H1 (cell line): Measurements from ENCODE around the gene LUC7L3. TPM values are rescaled to one million over a fixed set of nuclear protein-coding genes. Genes with fewer than 3 reads are reported as not detected.

Source experiments
- CTCF ChIA-PET: fragments of 300-600 bp; sonication (Branson Sonifier 250); formaldehyde crosslinking; loops from one replicate; lab custom pipeline; 2021; ENCODE audit not compliant: partially characterized antibody; lab: Charles Lee
- POLR2A ChIA-PET: fragments of 300-600 bp; sonication (Branson Sonifier 250); formaldehyde crosslinking; loops from one replicate; lab custom pipeline; 2021; ENCODE audit warnings: inconsistent platforms; ENCODE audit not compliant: partially characterized antibody; lab: Charles Lee
- DNase-seq, 2 experiments: peaks; one replicate each; pipeline versions ENCODE4 v3.0.0 to v3.0.0-alpha.2; 2010 to 2022; ENCODE audit warnings: low spot score in 2 of 2, low read depth in 1 of 2, mixed read lengths in 1 of 2
- FAIRE-seq: peaks from 2 replicates; lab custom pipeline; 2011; peaks lifted over from hg19 to GRCh38; lab: Jason Lieb, UNC
- H2AFZ ChIP-seq: 2 replicates; pipeline ENCODE4 v1.8.1; 2012; ENCODE audit warnings: low read length, inconsistent platforms
- H2AK5ac ChIP-seq: 2 replicates; pipeline ENCODE4 v1.6.1; 2013; ENCODE audit warnings: low read depth, low read length
- H2BK120ac ChIP-seq: replicated peaks from 2 replicates; pipeline ENCODE3; 2013; ENCODE audit warnings: low read depth, low read length, inconsistent platforms
- H2BK12ac ChIP-seq: 2 replicates; pipeline ENCODE4 v1.6.1; 2013; ENCODE audit warnings: low read depth, low read length
- H2BK15ac ChIP-seq: 2 replicates; pipeline ENCODE4 v1.6.1; 2013; ENCODE audit warnings: low read length
- H2BK20ac ChIP-seq: 2 replicates; pipeline ENCODE4 v1.6.1; 2013; ENCODE audit warnings: low read length
- H2BK5ac ChIP-seq: 2 replicates; pipeline ENCODE4 v1.6.1; 2013; ENCODE audit warnings: low read depth, low read length
- H3K14ac ChIP-seq: 2 replicates; pipeline ENCODE4 v1.6.1; 2013; ENCODE audit warnings: inconsistent platforms; ENCODE audit not compliant: insufficient read length
- H3K18ac ChIP-seq: 2 replicates; pipeline ENCODE4 v1.6.1; 2013; ENCODE audit warnings: low read length; ENCODE audit errors: extremely low read depth
- H3K23ac ChIP-seq: 2 replicates; pipeline ENCODE4 v1.6.1; 2013; ENCODE audit warnings: inconsistent platforms; ENCODE audit not compliant: insufficient read length
- H3K23me2 ChIP-seq: 2 replicates; pipeline ENCODE4 v1.6.1; 2013; ENCODE audit warnings: low read depth, low read length
- H3K27ac ChIP-seq: 2 replicates; pipeline ENCODE4 v1.6.1; 2011; ENCODE audit warnings: low read depth, low read length, inconsistent platforms
- H3K27me3 ChIP-seq, 4 experiments: replicated peaks in 1 of 4; 1 replicate in 1 of 4; 2 replicates in 3 of 4; pipeline versions ENCODE4 v1.6.1 to v1.8.1; 2011 to 2013; ENCODE audit warnings: low read length in 3 of 4, mild to moderate bottlenecking in 3 of 4, inconsistent platforms in 2 of 4, mixed read lengths in 2 of 4, moderate library complexity in 1 of 4; ENCODE audit not compliant: control insufficient read depth in 3 of 4, insufficient read depth in 3 of 4; ENCODE audit errors: extremely low read depth in 1 of 4
- H3K36me3 ChIP-seq, 4 experiments: 2 replicates each; pipeline versions ENCODE4 v1.6.1 to v1.8.1; 2011 to 2013; ENCODE audit warnings: mild to moderate bottlenecking in 4 of 4, low read length in 3 of 4, moderate library complexity in 2 of 4, control low read depth in 1 of 4, inconsistent platforms in 1 of 4; ENCODE audit not compliant: insufficient read depth in 4 of 4, control insufficient read depth in 2 of 4
- H3K4ac ChIP-seq: replicated peaks from 2 replicates; pipeline ENCODE3; 2013; ENCODE audit warnings: low read length, low read depth, mixed read lengths, inconsistent platforms; ENCODE audit not compliant: insufficient read length
- H3K4me1 ChIP-seq, 4 experiments: replicated peaks in 1 of 4; 1 replicate in 1 of 4; 2 replicates in 3 of 4; pipeline versions ENCODE4 v1.6.1 to v1.8.1; 2011 to 2013; ENCODE audit warnings: low read length in 3 of 4, inconsistent platforms in 2 of 4, mixed read lengths in 1 of 4; ENCODE audit not compliant: insufficient read depth in 4 of 4, control insufficient read depth in 3 of 4
- H3K4me2 ChIP-seq, 2 experiments: 2 replicates each; pipeline versions ENCODE4 v1.6.1 to v1.8.1; 2011 to 2013; ENCODE audit warnings: low read depth in 2 of 2, low read length in 2 of 2, control low read depth in 1 of 2, inconsistent platforms in 1 of 2, mild to moderate bottlenecking in 1 of 2; ENCODE audit not compliant: insufficient read depth in 1 of 2
- H3K4me3 ChIP-seq, 4 experiments: fragments of 200-600, 300-600 bp in 1 of 4; sonication (generic), shearing (Covaris generic), sonication (Bioruptor Twin) in 1 of 4; 2 replicates each; pipeline versions ENCODE4 v1.5.1 to v1.8.1; 2011 to 2016; ENCODE audit warnings: low read length in 4 of 4, low read depth in 3 of 4, control low read depth in 2 of 4, inconsistent platforms in 2 of 4, mild to moderate bottlenecking in 2 of 4, mixed read lengths in 1 of 4, moderate library complexity in 1 of 4; ENCODE audit not compliant: insufficient read depth in 2 of 4; ENCODE audit errors: extremely low read depth in 1 of 4
- H3K56ac ChIP-seq: replicated peaks from 2 replicates; pipeline ENCODE3; 2013; ENCODE audit warnings: low read depth, mild to moderate bottlenecking, mixed read lengths, low read length, inconsistent platforms; ENCODE audit not compliant: insufficient read length
- H3K79me1 ChIP-seq: 2 replicates; pipeline ENCODE4 v1.6.1; 2013; ENCODE audit warnings: low read depth, low read length, control low read depth
- H3K79me2 ChIP-seq, 2 experiments: 2 replicates each; pipeline versions ENCODE4 v1.6.1 to v1.8.1; 2012 to 2013; ENCODE audit warnings: low read length in 2 of 2, mild to moderate bottlenecking in 2 of 2, inconsistent platforms in 1 of 2; ENCODE audit not compliant: insufficient read depth in 2 of 2, control insufficient read depth in 1 of 2
- H3K9ac ChIP-seq, 4 experiments: replicated peaks in 1 of 4; 1 replicate in 1 of 4; 2 replicates in 3 of 4; pipeline versions ENCODE4 v1.6.1 to v1.8.1; 2011 to 2013; ENCODE audit warnings: low read depth in 3 of 4, low read length in 3 of 4, control low read depth in 2 of 4, mild to moderate bottlenecking in 2 of 4, moderate library complexity in 2 of 4, inconsistent platforms in 1 of 4; ENCODE audit errors: extremely low read depth in 1 of 4
- H3K9me3 ChIP-seq, 2 experiments: 2 replicates each; pipeline versions ENCODE4 v1.6.1 to v1.8.1; 2012 to 2013; ENCODE audit warnings: mild to moderate bottlenecking in 2 of 2, moderate library complexity in 2 of 2, control low read depth in 1 of 2, inconsistent platforms in 1 of 2, low read depth in 1 of 2, low read length in 1 of 2, mixed read lengths in 1 of 2; ENCODE audit not compliant: insufficient read depth in 2 of 2
- H4K20me1 ChIP-seq, 2 experiments: replicated peaks in 1 of 2; 2 replicates each; pipeline versions ENCODE3 to v1.8.1; 2011 to 2013; ENCODE audit warnings: inconsistent platforms in 2 of 2, low read length in 2 of 2, mild to moderate bottlenecking in 1 of 2; ENCODE audit not compliant: insufficient read depth in 2 of 2, control insufficient read depth in 1 of 2
- H4K5ac ChIP-seq: 2 replicates; pipeline ENCODE4 v1.6.1; 2013; ENCODE audit warnings: low read length, low read depth, mixed read lengths, inconsistent platforms; ENCODE audit not compliant: insufficient read length
- H4K8ac ChIP-seq: 2 replicates; pipeline ENCODE4 v1.8.0; 2013; ENCODE audit warnings: mild to moderate bottlenecking, moderate library complexity, low read length, inconsistent platforms; ENCODE audit not compliant: insufficient read depth; ENCODE audit errors: extremely low read depth
- H4K91ac ChIP-seq: replicated peaks from 2 replicates; pipeline ENCODE3; 2013; ENCODE audit warnings: low read length, mixed read lengths, inconsistent platforms; ENCODE audit not compliant: insufficient read length
- HDAC6 ChIP-seq: IDR thresholded peaks from one replicate; pipeline ENCODE4 v1.7.1; 2012; ENCODE audit warnings: low read depth, mild to moderate bottlenecking, inconsistent platforms, low read length, moderate library complexity
- KDM1A ChIP-seq: fragments of 200-600, 300-600 bp; sonication (generic); IDR thresholded peaks from 2 replicates; pipeline ENCODE4 v1.7.1; 2016; ENCODE audit warnings: mild to moderate bottlenecking, low read length, borderline replicate concordance
- WGBS, 2 experiments: shearing (Covaris generic) in 1 of 2; methylation state at CpG; one replicate each; pipeline versions ENCODE4 v1.1.6 to v1.1.7; 2013 to 2015; ENCODE audit warnings: low lambda C conversion rate in 2 of 2, mixed read lengths in 2 of 2, inconsistent platforms in 1 of 2, low coverage in 1 of 2, missing lambda C conversion rate in 1 of 2; ENCODE audit not compliant: insufficient replicate concordance in 2 of 2, insufficient coverage in 1 of 2, insufficient read length in 1 of 2; ENCODE audit errors: extremely low coverage in 1 of 2, missing lambda C conversion rate in 1 of 2; 5-methylcytosine and 5-hydroxymethylcytosine counted together
- polyA plus RNA-seq, 7 experiments: library from polyadenylated mRNA; depleted of rRNA in 3 of 7; stranded (reverse) in 5 of 7; unstranded in 2 of 7; fragments of >200 nt in 5 of 7; fragments of 200-250 nt in 2 of 7; gene quantifications; 1 replicate in 5 of 7; 2 replicates in 1 of 7; 4 replicates in 1 of 7; pipeline versions ENCODE4 v1.2.1 to v1.2.3, GENCODE V29; 2011 to 2013; ENCODE audit warnings: missing spikeins in 2 of 7, mixed read lengths in 2 of 7
- total RNA-seq: library from RNA; stranded (reverse); fragmentation: NEBNext Ultra II Directional; extraction: Animal tissue kit (Norgen Biotek cat#: 25700); gene quantifications from 2 replicates; pipeline ENCODE4 v1.2.1, GENCODE V29; 2021
- TF ChIP-seq, protein P1 (sequence below): IDR thresholded peaks from 2 replicates; pipeline ENCODE4 v1.6.1; 2011; ENCODE audit warnings: low read length, improper control_type of control experiment

LUC7L3 gene
- total and polyA plus RNA-seq, 2 of the 8 experiments (the other 6 are each of a cell fraction or from before 2014, with no cell fraction given): 102 to 126 TPM

DNA sequence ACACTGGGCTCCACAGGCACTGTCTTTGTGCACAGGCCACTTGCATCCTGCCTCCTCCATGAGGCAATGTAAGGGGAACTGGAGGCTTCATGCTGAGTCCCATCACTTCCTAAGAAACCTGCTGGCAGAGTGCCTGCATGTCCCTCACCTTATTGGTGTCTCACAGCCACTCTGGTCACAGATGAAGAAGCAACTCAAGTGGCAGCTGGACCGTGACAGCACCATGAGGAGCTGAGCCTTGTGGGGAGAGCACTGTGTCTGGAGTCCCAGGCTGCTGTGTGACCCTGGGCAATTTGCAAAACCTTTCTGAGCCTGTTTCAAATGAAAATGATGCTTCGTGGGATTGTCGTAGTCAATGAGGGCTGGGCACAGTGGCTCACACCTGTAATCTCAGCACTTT is 31.2 kb upstream of the LUC7L3 start:
- Histone ChIP-seq H3K9ac (no peak overlapping the region), H2BK5ac (no peak overlapping the region), H2AK5ac (no peak overlapping the region), H3K27me3 (no peaks in the 10 kb centered on the region), H2BK12ac (no peak overlapping the region; the same call in 1 of the 2 replicates), H3K4me3 (no peak overlapping the region), H4K91ac (no peak overlapping the region), H3K18ac (no peak overlapping the region), H3K56ac (no peak overlapping the region), H3K27ac (no peak overlapping the region), H3K23me2 (no peaks in the 10 kb centered on the region), H2AFZ (no peak overlapping the region), H3K9me3 (no peaks in the 10 kb centered on the region), H4K8ac (peak overlapping the region; percentile 18; the same call in 1 of the 2 replicates), H3K4me1 (peaks cover 1 to 28% (median 10%) of the 10 kb centered on the region in 4 experiments; a peak in 6 of 7 replicates), H2BK120ac (no peak overlapping the region), H3K36me3 (peaks cover 0 to 6% (median 0%) of the 10 kb centered on the region in 4 experiments; a peak in 4 of 8 replicates), H3K23ac (no peak overlapping the region), H3K79me2 (no peaks in the 10 kb centered on the region), H4K5ac (no peak overlapping the region), H3K4me2 (no peak overlapping the region), H3K4ac (no peak overlapping the region), H4K20me1 (no peaks in the 10 kb centered on the region), H2BK15ac (no peak overlapping the region), H3K14ac (no peak overlapping the region), H2BK20ac (no peak overlapping the region), H3K79me1 (no peaks in the 10 kb centered on the region)
- FAIRE-seq: no peak
- WGBS, 2 experiments: 96% methylated on average over 3 of the region's 3 CpGs; no CpG with 5 or more reads in 1 of the 2 experiments
- ChIA-PET POLR2A (interaction anchor here (0.8 to 1.2 kb wide), 2 partner anchors 9 to 28 kb away, joined by 3 read pairs; no protein-coding TSS in a partner anchor), CTCF (interaction anchor here (0.8 to 20.2 kb wide), 6 partner anchors 9 to 138 kb away, joined by 3 to 391 read pairs (median 8); no protein-coding TSS in a partner anchor)
- no peak for DNase-seq
- TF ChIP-seq KDM1A (peak; percentile 44; the same call in 1 of the 2 replicates), HDAC6 (no peak)
- TF ChIP-seq, protein P1, sequence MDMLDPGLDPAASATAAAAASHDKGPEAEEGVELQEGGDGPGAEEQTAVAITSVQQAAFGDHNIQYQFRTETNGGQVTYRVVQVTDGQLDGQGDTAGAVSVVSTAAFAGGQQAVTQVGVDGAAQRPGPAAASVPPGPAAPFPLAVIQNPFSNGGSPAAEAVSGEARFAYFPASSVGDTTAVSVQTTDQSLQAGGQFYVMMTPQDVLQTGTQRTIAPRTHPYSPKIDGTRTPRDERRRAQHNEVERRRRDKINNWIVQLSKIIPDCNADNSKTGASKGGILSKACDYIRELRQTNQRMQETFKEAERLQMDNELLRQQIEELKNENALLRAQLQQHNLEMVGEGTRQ: no peak
